Activated T-cell treated with anti-CD3 and anti-CD28 coated beads for 24 hours (primary cell): ENCODE measurements around the gene TNRC18.
"Not testable (repeated sequence)": the region's sequence is repeated elsewhere in the genome, so short reads cannot be mapped to it uniquely, and the experiment has no call there.

Experiments
- DNase-seq: peaks from one replicate; pipeline ENCODE4 v3.0.0-alpha.2; 2020; ENCODE audit warnings: low read depth

Gene TNRC18

DNA sequence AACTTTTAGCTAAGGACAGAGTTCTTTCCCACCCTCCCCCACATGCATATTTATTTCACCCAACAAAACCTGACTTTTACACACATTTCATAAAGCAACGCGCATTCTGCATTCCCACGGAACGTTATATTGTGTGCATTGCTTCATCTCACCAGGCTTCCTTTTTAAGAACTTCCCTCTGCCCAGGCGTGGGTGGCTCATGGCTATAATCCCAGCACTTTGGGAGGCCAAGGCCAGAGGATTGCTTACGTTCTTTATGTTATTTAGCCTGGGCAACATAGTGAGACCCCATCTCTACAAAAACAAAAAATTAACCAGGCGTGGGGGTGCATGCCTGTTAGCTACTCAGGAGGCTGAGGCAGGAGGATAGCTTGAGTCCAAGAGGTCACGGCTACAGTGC is 155.8 kb downstream of the TNRC18 start:
- DNase-seq = not testable (repeated sequence)

- DNase-seq = no peak
Measured at GRCh38 chr7:5266191-5267028, 157.2 kb downstream of the TNRC18 start.

- DNase-seq = no peak
Measured at GRCh38 chr7:5265320-5266190, 158.1 kb downstream of the TNRC18 start.

DNA sequence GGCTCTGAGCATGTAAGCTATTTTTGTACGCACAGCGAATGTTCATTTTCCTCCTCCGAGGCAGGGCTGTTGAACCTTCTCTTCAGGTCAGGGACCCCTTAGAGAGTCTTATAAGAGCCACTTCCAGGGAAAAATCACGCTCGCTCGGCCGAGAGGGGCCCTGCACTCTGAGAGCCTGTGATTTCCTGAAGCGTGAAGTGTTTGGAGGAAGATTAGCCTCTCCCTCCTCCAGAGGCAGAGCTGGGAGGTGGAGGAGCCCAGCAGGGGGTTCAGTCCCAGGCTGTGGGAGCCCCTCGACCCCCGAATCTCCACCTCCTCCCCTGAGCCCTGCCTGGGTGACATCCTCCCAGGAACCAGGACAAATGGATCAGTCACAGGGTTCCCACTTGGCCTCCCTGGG is 160.6 kb downstream of the TNRC18 start:
- DNase-seq = not testable (repeated sequence)

DNA sequence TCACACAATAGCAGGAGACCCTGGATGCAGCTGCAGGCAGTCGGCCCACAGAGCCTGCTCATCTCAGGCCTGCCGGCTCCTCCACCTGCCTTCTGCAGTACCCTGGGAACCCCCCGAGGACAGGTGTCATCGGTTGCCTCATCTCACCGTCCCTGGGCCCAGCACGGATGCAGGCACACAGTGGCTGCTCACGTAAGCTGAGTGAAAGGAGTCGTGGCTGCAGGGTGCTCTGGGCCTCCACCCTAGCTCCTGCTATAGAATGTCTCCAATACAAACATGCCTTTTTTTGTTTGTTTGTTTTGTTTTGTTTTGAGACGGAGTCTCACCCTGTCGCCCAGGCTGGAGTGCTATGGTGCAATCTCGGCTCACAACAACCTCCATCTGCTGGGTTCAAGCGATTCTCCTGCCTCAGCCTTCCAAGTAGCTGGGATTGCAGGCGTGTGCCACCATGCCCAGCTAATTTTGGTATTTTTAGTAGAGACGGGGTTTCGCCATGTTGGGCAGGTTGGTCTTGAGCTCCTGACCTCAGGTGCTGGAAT is 163.0 kb downstream of the TNRC18 start:
- not testable (repeated sequence) for DNase-seq
